ELF-1 (cell line): ENCODE data around the gene BCL11A.

Experiments
- DNase-seq: peaks from one replicate; pipeline ENCODE4 v3.0.0-alpha.2; 2016; ENCODE audit warnings: low read depth, low spot score

BCL11A gene

DNA sequence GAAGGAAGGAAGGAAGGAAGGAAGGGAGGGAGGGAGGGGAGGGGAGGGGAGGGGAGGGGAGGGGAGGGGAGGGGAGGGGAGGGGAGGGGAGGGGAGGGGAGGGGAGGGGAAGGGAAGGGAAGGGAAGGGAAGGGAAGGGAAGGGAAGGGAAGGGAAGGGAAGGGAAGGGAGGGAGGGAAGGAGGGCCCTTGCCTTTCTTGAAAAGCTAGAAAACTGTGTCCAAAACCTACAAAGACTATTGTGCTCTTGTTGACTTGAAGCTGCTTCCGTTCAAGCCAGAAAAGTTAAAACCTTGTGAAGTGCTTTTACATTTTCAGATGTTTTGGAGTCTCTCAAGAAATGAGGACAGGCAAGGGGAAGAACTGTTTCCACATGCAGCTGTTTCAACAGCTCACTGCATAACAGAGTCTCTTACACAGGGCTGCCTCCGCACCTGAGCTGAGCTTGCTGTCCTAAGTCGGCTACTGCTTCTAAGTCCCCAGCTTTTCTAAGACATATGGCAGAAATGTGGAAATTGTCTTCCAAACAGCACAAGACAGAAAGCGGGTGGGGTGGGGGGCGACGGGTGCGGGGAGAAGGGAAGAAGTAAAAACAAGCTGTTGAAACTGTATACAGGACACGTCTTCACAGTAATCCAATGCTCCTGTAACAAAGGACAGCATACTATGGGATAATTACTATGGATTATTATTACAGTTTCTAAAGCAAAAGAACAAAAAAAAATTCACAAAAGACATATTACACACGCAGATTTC lies 46.1 kb downstream of the BCL11A start:
- DNase-seq, result no peak

DNA sequence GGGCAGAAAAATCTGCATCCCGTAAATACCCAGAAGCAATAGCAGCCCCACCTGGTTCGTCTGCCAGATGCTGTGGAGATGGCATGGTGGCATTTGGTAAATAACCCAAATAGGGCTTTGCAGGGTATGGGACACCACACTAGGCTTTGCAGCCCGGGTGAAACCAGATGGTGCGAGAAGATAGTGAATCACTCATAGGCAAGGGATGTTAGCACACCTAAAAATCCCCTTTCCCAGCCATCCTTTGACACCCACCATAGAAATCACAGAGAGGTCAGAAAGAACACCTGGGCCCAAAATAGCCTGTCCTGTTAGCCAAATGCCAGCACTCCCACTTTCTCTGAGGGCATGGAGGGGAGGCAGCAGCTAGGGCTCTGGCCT lies 47.6 kb downstream of the BCL11A start:
- DNase-seq, result no peak

- no peak for DNase-seq
These were observed 48.1 kb downstream of the BCL11A start for GRCh38 chr2:60505240-60505879.

GRCh38 chr2:60504049-60504448 lies 49.4 kb downstream of the BCL11A start:
- no peak for DNase-seq

GRCh38 chr2:60502144-60502543 lies 51.3 kb downstream of the BCL11A start:
- no peak for DNase-seq

DNA sequence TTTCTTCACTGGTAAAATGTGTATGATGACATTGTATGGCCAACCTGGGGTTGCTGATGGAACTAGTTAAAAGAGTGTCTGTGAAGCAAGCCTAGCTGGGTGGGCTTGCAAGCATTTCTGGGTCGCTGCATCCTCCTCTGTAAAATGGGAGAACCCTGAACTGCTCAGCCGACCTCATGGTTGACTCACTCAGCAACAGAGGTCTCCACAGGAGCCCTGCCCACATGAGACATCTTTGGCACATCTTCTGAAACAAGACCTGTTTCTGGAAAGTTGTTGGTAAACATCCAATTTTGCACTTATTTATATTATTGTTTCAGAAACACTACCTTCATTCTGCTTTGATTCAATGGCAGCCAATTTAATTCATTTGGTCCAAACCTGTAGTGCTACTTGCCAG lies 52.6 kb downstream of the BCL11A start:
- DNase-seq, result no peak

DNA sequence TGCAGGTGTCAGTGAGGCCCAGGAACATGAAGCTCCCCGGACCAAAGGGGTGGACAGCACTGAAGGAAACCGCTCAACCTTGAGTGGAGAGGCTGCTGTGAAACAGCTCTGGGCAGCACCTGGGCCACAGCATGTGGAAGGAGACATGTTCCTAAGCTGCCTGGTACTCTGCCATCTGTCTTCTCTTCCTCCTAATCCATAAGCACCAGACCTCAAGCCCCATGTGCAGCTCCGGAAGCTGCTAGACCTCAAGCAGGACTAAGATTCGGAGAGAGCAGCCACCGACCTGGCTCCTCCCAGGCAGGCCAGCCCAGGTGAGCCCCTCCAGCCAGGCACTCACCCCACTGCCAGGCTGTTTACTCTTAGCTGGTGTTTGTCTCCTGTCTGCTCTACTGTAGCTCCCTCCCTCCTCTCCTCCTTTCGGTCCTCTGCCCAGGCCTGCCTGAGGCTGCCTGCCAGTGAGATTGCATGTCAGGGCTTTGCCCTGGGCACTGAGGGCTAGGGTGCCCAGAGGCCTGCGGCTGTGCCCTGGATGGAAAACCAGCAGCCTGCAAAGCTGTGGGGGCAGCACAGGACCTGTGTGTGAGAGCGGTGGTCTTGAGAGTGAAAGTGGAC lies 53.7 kb downstream of the BCL11A start:
- no peak for DNase-seq

DNA sequence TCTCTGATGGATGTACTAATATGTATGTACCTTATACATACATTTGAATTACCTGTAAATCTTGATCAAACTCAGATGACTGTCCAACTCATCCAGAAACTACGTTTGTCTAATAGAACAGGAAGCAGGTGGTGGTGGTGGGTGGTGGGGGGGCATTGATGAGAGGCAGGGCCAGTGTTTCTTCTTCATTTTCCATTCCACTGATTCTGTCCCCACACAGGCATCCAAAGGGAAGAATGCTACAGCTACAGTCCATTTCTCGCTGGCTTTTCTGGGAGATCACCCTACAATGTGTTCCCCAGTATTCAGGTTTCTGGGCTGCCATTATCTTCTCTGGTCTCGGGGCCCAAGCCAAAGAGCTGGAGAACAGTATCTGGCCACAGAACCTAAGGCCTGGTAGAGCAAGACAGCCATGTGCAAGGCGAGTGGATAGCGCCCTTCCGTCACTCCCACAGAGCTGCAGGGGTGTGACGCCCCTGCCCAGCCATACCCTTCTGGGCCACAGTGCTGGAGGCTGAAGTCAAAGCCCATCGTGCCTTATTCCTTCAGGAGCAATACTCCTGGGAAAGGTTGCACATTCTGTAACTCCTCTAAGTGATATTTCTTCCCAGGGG lies 54.5 kb downstream of the BCL11A start:
- DNase-seq, result no peak

GRCh38 chr2:60498127-60498815 lies 55.2 kb downstream of the BCL11A start:
- no peak for DNase-seq

- DNase-seq, result no peak
These were observed 56.0 kb downstream of the BCL11A start for GRCh38 chr2:60497500-60497899.

- DNase-seq, result no peak
These were observed 56.5 kb downstream of the BCL11A start for GRCh38 chr2:60496956-60497355.

GRCh38 chr2:60496475-60496874 lies 57.0 kb downstream of the BCL11A start:
- no peak for DNase-seq

- no peak for DNase-seq
These were observed 58.3 kb downstream of the BCL11A start for GRCh38 chr2:60495041-60495625.

DNA sequence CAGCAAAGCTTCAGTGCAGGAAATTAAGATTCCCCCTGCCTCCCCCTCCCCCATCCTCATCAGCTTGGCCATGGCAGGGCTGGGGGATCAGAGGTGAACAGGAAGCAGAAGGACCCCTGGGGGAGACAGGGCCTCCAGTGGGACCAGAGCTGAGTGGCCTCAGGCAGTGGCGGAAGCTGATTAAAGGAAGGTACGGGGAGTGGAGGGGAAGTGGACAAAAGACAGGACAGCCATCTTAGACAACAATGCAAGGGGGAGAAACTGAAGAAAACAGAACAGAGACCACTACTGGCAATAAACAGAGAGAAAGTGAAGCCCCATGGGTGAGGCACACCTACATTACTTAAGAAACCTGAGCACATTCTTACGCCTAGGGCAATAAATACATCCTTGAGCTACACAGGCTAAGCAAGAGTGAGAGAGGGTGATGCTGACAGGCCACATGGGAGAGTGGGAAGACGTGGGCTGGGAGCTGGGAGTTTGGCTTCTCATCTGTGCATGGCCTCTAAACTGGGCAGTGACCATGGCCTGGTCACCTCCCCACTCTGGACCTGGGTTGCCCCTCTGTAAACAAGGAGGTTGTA lies 59.6 kb downstream of the BCL11A start:
- DNase-seq, result peak; percentile 65

GRCh38 chr2:60492548-60492947 lies 60.9 kb downstream of the BCL11A start:
- no peak for DNase-seq

GRCh38 chr2:60490848-60491247 lies 62.6 kb downstream of the BCL11A start:
- no peak for DNase-seq

GRCh38 chr2:60490441-60490840 lies 63.0 kb downstream of the BCL11A start:
- DNase-seq, result no peak

- DNase-seq, result no peak
These were observed 64.2 kb downstream of the BCL11A start for GRCh38 chr2:60489289-60489688.

DNA sequence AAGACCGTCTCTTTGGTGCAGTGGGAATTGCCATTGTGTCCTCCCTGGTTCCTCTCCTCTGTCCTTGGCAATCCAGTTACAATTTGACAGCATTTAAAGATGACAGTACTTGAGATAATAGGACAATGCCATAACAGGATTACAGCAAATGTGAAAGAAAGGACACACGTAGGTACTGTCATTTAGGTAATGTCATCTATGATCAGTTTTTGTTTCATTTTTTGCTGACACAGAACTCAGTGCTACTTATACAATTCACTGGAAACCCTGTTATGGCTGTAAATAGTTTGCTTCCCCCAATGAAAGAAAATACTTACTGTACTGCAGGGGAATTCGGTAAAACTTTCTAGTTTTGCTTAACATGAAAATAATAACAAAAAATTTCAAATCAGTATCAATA lies 65.2 kb downstream of the BCL11A start:
- DNase-seq, result no peak

- no peak for DNase-seq
These were observed 66.3 kb downstream of the BCL11A start for GRCh38 chr2:60487174-60487573.

DNA sequence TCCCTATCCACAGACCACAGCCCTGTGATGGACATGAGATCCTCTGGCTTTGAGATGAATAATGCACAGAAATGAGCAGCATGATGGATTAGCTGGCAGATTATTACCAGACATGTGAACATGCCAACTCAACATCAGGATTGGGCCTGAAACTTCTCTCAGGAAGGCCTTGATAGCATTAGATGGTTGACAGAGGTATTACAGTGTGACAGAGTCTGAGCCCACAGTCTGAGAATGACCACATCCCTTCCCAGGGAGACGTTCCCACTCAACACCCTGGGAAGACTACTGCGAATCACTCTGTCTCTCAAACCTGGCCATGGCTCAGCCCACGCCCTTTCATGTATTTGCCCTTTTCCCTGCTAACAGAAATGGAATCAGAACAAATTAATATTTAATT lies 66.9 kb downstream of the BCL11A start:
- no peak for DNase-seq
